ENCODE results near the gene ALKAL2. TPM values are rescaled to one million over a fixed set of nuclear protein-coding genes. Genes with fewer than 3 reads are reported as not detected.

The ALKAL2 gene
- total and polyA plus RNA-seq, 2 of the 13 experiments (the other 11 are each of a cell fraction or from before 2014, with no cell fraction given): 0.22 to 1.7 TPM

DNA sequence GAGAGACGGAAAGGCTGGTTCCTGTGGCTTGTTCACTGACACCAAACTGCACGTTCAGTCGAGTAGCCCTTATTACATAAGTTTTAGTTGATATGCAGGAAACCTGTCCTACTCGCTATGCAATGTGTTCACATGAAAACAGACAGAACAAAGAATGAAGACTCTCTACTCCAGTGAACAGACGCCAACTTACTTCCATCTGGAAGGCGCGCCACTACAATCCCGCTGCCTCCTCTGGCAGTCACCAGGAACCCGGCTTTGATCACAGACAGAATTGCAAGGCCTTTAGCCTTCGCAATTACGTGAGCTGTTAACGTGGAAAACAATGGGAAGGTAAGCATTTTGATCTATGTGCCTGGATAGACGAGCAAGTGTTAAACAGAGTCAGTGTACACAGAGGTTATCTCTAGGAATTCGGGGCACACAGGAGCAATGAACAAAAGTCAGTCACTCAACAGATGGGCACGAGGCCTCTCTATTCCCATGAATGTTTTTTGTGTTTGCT is 38.3 kb downstream of the ALKAL2 start (continued):
- TF ChIP-seq MEF2D (CRISPR knock-in tag; IDR thresholded peaks at IDR 0.05) (peak; percentile 93), WIZ (CRISPR knock-in tag; IDR thresholded peaks at IDR 0.05) (no peak), BHLHE40 (IDR thresholded peaks at IDR 0.05; ENCODE audit: low read length) (peak; percentile 50), FLYWCH1 (CRISPR knock-in tag; IDR thresholded peaks at IDR 0.05) (no peak), NFYC (CRISPR knock-in tag; IDR thresholded peaks at IDR 0.05) (peak; percentile 18; the same call in 1 of the 2 replicates), KMT2A (CRISPR knock-in tag; IDR thresholded peaks at IDR 0.05) (peak; percentile 82), ZSCAN25 (CRISPR knock-in tag; IDR thresholded peaks at IDR 0.05) (peak; percentile 57; the same call in 1 of the 2 replicates), JUND (CRISPR knock-in tag; IDR thresholded peaks at IDR 0.05) (0 out of 2 replicates have a peak, but pooled peaks have one; percentile 13), ATF7-NPFF (CRISPR knock-in tag; IDR thresholded peaks at IDR 0.05; ENCODE audit: low read depth) (no peak)
- TF ChIP-seq, protein P1, sequence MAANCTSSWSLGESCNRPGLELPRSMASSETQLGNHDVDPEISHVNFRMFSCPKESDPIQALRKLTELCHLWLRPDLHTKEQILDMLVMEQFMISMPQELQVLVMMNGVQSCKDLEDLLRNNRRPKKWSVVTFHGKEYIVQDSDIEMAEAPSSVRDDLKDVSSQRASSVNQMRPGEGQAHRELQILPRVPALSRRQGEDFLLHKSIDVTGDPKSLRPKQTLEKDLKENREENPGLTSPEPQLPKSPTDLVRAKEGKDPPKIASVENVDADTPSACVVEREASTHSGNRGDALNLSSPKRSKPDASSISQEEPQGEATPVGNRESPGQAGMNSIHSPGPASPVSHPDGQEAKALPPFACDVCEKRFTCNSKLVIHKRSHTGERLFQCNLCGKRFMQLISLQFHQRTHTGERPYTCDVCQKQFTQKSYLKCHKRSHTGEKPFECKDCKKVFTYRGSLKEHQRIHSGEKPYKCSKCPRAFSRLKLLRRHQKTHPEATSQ (CRISPR knock-in tag; IDR thresholded peaks at IDR 0.05; ENCODE audit: borderline replicate concordance): peak; percentile 76; the same call in 1 of the 2 replicates
- TF ChIP-seq, protein P2, sequence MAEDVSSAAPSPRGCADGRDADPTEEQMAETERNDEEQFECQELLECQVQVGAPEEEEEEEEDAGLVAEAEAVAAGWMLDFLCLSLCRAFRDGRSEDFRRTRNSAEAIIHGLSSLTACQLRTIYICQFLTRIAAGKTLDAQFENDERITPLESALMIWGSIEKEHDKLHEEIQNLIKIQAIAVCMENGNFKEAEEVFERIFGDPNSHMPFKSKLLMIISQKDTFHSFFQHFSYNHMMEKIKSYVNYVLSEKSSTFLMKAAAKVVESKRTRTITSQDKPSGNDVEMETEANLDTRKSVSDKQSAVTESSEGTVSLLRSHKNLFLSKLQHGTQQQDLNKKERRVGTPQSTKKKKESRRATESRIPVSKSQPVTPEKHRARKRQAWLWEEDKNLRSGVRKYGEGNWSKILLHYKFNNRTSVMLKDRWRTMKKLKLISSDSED (CRISPR knock-in tag; IDR thresholded peaks at IDR 0.05): no peak
- TF ChIP-seq, protein P3, sequence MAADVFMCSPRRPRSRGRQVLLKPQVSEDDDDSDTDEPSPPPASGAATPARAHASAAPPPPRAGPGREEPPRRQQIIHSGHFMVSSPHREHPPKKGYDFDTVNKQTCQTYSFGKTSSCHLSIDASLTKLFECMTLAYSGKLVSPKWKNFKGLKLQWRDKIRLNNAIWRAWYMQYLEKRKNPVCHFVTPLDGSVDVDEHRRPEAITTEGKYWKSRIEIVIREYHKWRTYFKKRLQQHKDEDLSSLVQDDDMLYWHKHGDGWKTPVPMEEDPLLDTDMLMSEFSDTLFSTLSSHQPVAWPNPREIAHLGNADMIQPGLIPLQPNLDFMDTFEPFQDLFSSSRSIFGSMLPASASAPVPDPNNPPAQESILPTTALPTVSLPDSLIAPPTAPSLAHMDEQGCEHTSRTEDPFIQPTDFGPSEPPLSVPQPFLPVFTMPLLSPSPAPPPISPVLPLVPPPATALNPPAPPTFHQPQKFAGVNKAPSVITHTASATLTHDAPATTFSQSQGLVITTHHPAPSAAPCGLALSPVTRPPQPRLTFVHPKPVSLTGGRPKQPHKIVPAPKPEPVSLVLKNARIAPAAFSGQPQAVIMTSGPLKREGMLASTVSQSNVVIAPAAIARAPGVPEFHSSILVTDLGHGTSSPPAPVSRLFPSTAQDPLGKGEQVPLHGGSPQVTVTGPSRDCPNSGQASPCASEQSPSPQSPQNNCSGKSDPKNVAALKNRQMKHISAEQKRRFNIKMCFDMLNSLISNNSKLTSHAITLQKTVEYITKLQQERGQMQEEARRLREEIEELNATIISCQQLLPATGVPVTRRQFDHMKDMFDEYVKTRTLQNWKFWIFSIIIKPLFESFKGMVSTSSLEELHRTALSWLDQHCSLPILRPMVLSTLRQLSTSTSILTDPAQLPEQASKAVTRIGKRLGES (CRISPR knock-in tag; IDR thresholded peaks at IDR 0.05; ENCODE audit: borderline replicate concordance): no peak
- TF ChIP-seq, protein P4, sequence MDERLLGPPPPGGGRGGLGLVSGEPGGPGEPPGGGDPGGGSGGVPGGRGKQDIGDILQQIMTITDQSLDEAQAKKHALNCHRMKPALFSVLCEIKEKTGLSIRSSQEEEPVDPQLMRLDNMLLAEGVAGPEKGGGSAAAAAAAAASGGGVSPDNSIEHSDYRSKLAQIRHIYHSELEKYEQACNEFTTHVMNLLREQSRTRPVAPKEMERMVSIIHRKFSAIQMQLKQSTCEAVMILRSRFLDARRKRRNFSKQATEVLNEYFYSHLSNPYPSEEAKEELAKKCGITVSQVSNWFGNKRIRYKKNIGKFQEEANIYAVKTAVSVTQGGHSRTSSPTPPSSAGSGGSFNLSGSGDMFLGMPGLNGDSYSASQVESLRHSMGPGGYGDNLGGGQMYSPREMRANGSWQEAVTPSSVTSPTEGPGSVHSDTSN (CRISPR knock-in tag; IDR thresholded peaks at IDR 0.05): no peak
- TF ChIP-seq, protein P5, sequence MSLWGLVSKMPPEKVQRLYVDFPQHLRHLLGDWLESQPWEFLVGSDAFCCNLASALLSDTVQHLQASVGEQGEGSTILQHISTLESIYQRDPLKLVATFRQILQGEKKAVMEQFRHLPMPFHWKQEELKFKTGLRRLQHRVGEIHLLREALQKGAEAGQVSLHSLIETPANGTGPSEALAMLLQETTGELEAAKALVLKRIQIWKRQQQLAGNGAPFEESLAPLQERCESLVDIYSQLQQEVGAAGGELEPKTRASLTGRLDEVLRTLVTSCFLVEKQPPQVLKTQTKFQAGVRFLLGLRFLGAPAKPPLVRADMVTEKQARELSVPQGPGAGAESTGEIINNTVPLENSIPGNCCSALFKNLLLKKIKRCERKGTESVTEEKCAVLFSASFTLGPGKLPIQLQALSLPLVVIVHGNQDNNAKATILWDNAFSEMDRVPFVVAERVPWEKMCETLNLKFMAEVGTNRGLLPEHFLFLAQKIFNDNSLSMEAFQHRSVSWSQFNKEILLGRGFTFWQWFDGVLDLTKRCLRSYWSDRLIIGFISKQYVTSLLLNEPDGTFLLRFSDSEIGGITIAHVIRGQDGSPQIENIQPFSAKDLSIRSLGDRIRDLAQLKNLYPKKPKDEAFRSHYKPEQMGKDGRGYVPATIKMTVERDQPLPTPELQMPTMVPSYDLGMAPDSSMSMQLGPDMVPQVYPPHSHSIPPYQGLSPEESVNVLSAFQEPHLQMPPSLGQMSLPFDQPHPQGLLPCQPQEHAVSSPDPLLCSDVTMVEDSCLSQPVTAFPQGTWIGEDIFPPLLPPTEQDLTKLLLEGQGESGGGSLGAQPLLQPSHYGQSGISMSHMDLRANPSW (CRISPR knock-in tag; IDR thresholded peaks at IDR 0.05; ENCODE audit: borderline replicate concordance): peak; percentile 61; the same call in 1 of the 2 replicates
- TF ChIP-seq, protein P6, sequence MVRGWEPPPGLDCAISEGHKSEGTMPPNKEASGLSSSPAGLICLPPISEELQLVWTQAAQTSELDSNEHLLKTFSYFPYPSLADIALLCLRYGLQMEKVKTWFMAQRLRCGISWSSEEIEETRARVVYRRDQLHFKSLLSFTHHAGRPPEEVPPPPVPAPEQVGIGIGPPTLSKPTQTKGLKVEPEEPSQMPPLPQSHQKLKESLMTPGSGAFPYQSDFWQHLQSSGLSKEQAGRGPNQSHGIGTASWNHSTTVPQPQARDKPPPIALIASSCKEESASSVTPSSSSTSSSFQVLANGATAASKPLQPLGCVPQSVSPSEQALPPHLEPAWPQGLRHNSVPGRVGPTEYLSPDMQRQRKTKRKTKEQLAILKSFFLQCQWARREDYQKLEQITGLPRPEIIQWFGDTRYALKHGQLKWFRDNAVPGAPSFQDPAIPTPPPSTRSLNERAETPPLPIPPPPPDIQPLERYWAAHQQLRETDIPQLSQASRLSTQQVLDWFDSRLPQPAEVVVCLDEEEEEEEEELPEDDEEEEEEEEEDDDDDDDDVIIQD (CRISPR knock-in tag; IDR thresholded peaks at IDR 0.05; ENCODE audit: low read depth): peak; percentile 96

All from HepG2 (cell line).